HCT116 (cell line): ENCODE data around the gene ADM2. TPM values are rescaled to one million over a fixed set of nuclear protein-coding genes. Genes with fewer than 3 reads are reported as not detected.
A peak's percentile ranks its signal among the peaks of the same experiment; 100 is the strongest.

Experiments used
- ATAC-seq: fragments of 200-7000 bp; cut with Tn5 transposase; 2 replicates; pipeline ENCODE4 v1.9.1; 2020; ENCODE audit warnings: mild to moderate bottlenecking, moderate library complexity
- BruUV-seq: library from RNA; stranded (reverse); fragments of 400-500 nt; replicated peaks from 2 replicates; lab custom pipeline; 2021; lab: Mats Ljungman, UMichigan
- CTCF ChIA-PET: fragments of 300-600 bp; sonication (Branson Sonifier 250); formaldehyde crosslinking; loops from one replicate; lab custom pipeline; 2021; ENCODE audit warnings: antibody characterized with exemption; lab: Charles Lee
- POLR2A ChIA-PET: fragments of 300-600, 350-600 bp; sonication (Branson Sonifier 250); formaldehyde crosslinking; loops from one replicate; lab custom pipeline; 2021; ENCODE audit warnings: antibody characterized with exemption; lab: Charles Lee
- RAD21 ChIA-PET, 2 experiments: fragments of 300-600 bp; sonication (Branson Sonifier 250); formaldehyde crosslinking; loops; one replicate each; lab custom pipeline; 2023; ENCODE audit warnings: low total read pairs in 2 of 2; ENCODE audit not compliant: uncharacterized antibody in 2 of 2, unreplicated experiment in 2 of 2, low non-redundant PET in 1 of 2; lab: Charles Lee
- DNase-seq: peaks from one replicate; pipeline ENCODE4 v3.0.0-alpha.2; 2010; ENCODE audit warnings: low read depth, low spot score
- H2AFZ ChIP-seq: fragments of 200-600 bp; shearing (Covaris generic), sonication (generic); 2 replicates; pipeline ENCODE4 v1.6.1; 2017; ENCODE audit warnings: low read depth, mixed run types, mixed read lengths, antibody characterized with exemption, low read length; ENCODE audit not compliant: poor library complexity, severe bottlenecking
- H3K27ac ChIP-seq: 2 replicates; pipeline ENCODE4 v1.5.1; 2012; ENCODE audit warnings: low read depth, low read length
- H3K27me3 ChIP-seq: fragments of 200-600 bp; sonication (generic); 2 replicates; pipeline ENCODE4 v1.6.1; 2016; ENCODE audit warnings: mixed run types, low read length, mixed read lengths; ENCODE audit not compliant: insufficient read depth
- H3K36me3 ChIP-seq, 2 experiments: fragments of 200-500 bp in 1 of 2; fragments of 200-600 bp in 1 of 2; sonication (Bioruptor generic) in 1 of 2; sonication (generic) in 1 of 2; 2 replicates each; pipeline versions ENCODE4 v1.5.1 to v1.6.1; 2014 to 2016; ENCODE audit warnings: low read length in 2 of 2, inconsistent platforms in 1 of 2, mixed read lengths in 1 of 2, mixed run types in 1 of 2; ENCODE audit not compliant: insufficient read depth in 2 of 2, control insufficient read depth in 1 of 2
- H3K4me1 ChIP-seq, 2 experiments: fragments of 200-600 bp in 1 of 2; sonication (generic) in 1 of 2; 2 replicates each; pipeline versions ENCODE4 v1.5.1 to v1.6.1; 2012 to 2017; ENCODE audit warnings: low read length in 2 of 2, inconsistent platforms in 1 of 2, mild to moderate bottlenecking in 1 of 2, mixed read lengths in 1 of 2, mixed run types in 1 of 2, moderate library complexity in 1 of 2; ENCODE audit not compliant: insufficient read depth in 2 of 2, control insufficient read depth in 1 of 2
- H3K4me2 ChIP-seq: fragments of 200-600 bp; sonication (generic); 2 replicates; pipeline ENCODE4 v1.6.1; 2017; ENCODE audit warnings: mixed run types, low read length, mixed read lengths
- H3K4me3 ChIP-seq, 2 experiments: fragments of 200-600 bp in 1 of 2; sonication (generic) in 1 of 2; replicated peaks in 1 of 2; 2 replicates each; pipeline ENCODE4 v1.5.1; 2011 to 2016; ENCODE audit warnings: low read length in 2 of 2, control low read depth in 1 of 2, low read depth in 1 of 2, mild to moderate bottlenecking in 1 of 2, mixed read lengths in 1 of 2, mixed run types in 1 of 2
- H3K79me2 ChIP-seq: fragments of 200-600 bp; sonication (generic); 2 replicates; pipeline ENCODE4 v1.6.1; 2017; ENCODE audit warnings: mild to moderate bottlenecking, mixed run types, low read length, moderate library complexity, mixed read lengths; ENCODE audit not compliant: insufficient read depth
- H3K9ac ChIP-seq: fragments of 200-600 bp; sonication (generic); 2 replicates; pipeline ENCODE4 v1.6.1; 2016; ENCODE audit warnings: low read length, mixed read lengths
- H3K9me2 ChIP-seq: fragments of 200-600 bp; sonication (generic), shearing (Covaris generic); 2 replicates; pipeline ENCODE4 v1.6.1; 2017; ENCODE audit warnings: mixed run types, mild to moderate bottlenecking, moderate library complexity; ENCODE audit not compliant: insufficient read depth
- H3K9me3 ChIP-seq, 2 experiments: fragments of 200-500 bp in 1 of 2; fragments of 200-600 bp in 1 of 2; sonication (Bioruptor generic) in 1 of 2; sonication (generic) in 1 of 2; 2 replicates each; pipeline ENCODE4 v1.6.1; 2014 to 2017; ENCODE audit warnings: low read length in 2 of 2, mixed read lengths in 2 of 2, inconsistent platforms in 1 of 2, low read depth in 1 of 2, mild to moderate bottlenecking in 1 of 2, mixed run types in 1 of 2, moderate library complexity in 1 of 2; ENCODE audit not compliant: control insufficient read depth in 1 of 2, insufficient read depth in 1 of 2
- H4K20me1 ChIP-seq: fragments of 200-600 bp; sonication (generic), shearing (Covaris generic); 2 replicates; pipeline ENCODE4 v1.6.1; 2017; ENCODE audit warnings: mixed run types, mild to moderate bottlenecking, moderate library complexity; ENCODE audit not compliant: insufficient read depth
- CBX3 ChIP-seq: IDR thresholded peaks from 2 replicates; pipeline ENCODE4 v1.6.1; 2012; ENCODE audit warnings: low read depth
- CEBPB ChIP-seq: IDR thresholded peaks from 2 replicates; pipeline ENCODE4 v1.6.1; 2012; ENCODE audit warnings: low read depth
- EZH2 ChIP-seq: fragments of 200-600 bp; sonication (generic); IDR thresholded peaks from 2 replicates; pipeline ENCODE4 v1.6.1; 2017; ENCODE audit warnings: antibody characterized with exemption, mixed run types
- FOSL1 ChIP-seq: IDR thresholded peaks from 2 replicates; pipeline ENCODE4 v1.6.1; 2012; ENCODE audit warnings: low read depth
- POLR2A ChIP-seq: IDR thresholded peaks from 2 replicates; pipeline ENCODE4 v1.7.0; 2011; ENCODE audit warnings: borderline replicate concordance; ENCODE audit not compliant: insufficient read depth, insufficient read length; ENCODE audit errors: extremely low read depth
- POLR2AphosphoS5 ChIP-seq: IDR thresholded peaks from 2 replicates; pipeline ENCODE4 v1.6.1; 2011; ENCODE audit warnings: mild to moderate bottlenecking, low read depth, low read length, moderate library complexity
- SP1 ChIP-seq: IDR thresholded peaks from 2 replicates; pipeline ENCODE4 v1.6.1; 2012; ENCODE audit warnings: low read depth
- SRF ChIP-seq: IDR thresholded peaks from 2 replicates; pipeline ENCODE4 v1.6.1; 2012; ENCODE audit warnings: low read depth
- TCF7L2 ChIP-seq: IDR thresholded peaks from 2 replicates; pipeline ENCODE4 v1.7.0; 2011; ENCODE audit warnings: borderline replicate concordance, inconsistent platforms; ENCODE audit not compliant: insufficient read depth, insufficient read length; ENCODE audit errors: extremely low read depth
- YY1 ChIP-seq: IDR thresholded peaks from 2 replicates; pipeline ENCODE4 v1.6.1; 2011; ENCODE audit warnings: low read length, low read depth, moderate library complexity, mild to moderate bottlenecking; ENCODE audit not compliant: insufficient replicate concordance; ENCODE audit errors: extremely low read depth
- ZNF274 ChIP-seq: fragments of 200-500 bp; sonication (Bioruptor generic); IDR thresholded peaks from 2 replicates; pipeline ENCODE4 v1.6.1; 2014; ENCODE audit warnings: mild to moderate bottlenecking, low read depth, low read length, inconsistent platforms
- intact Hi-C: fragments of 100-400 bp; cut with micrococcal nuclease; formaldehyde crosslinking; loops from 2 replicates; pipeline ENCODE4 v1.10.0; 2022
- total RNA-seq: library from RNA; stranded (reverse); gene quantifications from one replicate; pipeline ENCODE4 v1.2.1, GENCODE V29; 2021; ENCODE audit not compliant: unreplicated experiment

ADM2 gene
- total RNA-seq, 1 experiment from 2014 or later, result 12.8 TPM

DNA sequence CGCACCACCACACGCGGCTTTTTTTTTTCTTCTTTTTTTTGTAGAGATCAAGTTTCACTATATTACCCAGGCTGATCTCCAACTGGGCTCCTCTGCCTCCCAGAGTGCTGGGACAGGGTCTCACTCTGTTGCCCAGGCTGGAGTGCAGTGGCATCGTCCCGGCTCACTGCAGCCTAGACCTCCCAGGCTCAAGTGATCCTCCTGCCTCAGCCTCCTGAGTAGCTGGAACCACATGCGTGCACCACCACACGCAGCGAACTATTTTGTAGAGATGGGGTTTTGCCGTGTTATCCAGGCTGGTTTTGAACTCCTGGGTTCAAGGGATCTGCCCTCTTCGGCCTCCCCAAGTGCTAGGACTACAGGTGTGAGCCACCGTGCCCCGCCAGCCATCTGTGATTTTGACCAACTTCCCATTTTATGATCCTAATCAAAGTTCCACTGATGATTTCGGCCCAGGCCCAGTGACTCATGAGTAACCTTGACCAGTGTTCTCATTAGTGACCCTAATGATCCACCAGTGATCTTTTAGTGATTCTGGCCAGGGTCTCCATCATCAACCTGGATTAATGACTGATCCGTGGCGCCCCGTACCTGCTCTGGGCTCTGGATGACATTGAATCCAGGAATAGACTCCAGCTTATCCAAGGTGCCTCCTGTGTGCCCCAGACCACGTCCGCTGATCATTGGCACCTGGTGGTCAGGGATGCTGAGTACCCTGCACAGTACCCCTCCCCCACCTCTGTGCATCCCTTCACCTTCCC, 46.8 kb downstream of the ADM2 start (continued):
- TF ChIP-seq TCF7L2 (no peak), CBX3 (no peak), EZH2 (no peak), ZNF274 (no peak), FOSL1 (no peak), CEBPB (no peak), YY1 (no peak), SP1 (no peak), SRF (no peak)

GRCh38 chr22:50528682-50529415, 47.5 kb downstream of the ADM2 start:
- Histone ChIP-seq H3K36me3 (peaks cover 0 to under 1% of the 10 kb centered on the region in 2 experiments; a peak in 1 of 4 replicates), H3K9me2 (no peaks in the 10 kb centered on the region), H3K27ac (peak overlapping the region; percentile 100), H3K27me3 (no peaks in the 10 kb centered on the region), H3K4me1 (peaks cover 16 to 83% of the 10 kb centered on the region in 2 experiments; a peak in 3 of 4 replicates), H4K20me1 (no peaks in the 10 kb centered on the region), H3K9ac (peak overlapping the region; percentile 91), H3K4me3 (peak overlapping the region; percentile 92 to 96), H3K9me3 (no peaks in the 10 kb centered on the region), H3K79me2 (peaks cover 19% of the 10 kb centered on the region), H2AFZ (no peak overlapping the region), H3K4me2 (peak overlapping the region; percentile 93)
- DNase-seq (no peak), ATAC-seq (no peak)
- intact Hi-C loops, result no loop called here
- BruUV-seq, result no TSS peak
- POLR2A ChIA-PET, result interaction anchor here (0.8 to 1.4 kb wide), 2 partner anchors 17 to 34 kb away, joined by 3 to 7 read pairs; partner anchors contain the start of genes KLHDC7B and SYCE3
- RAD21 ChIA-PET, result no interaction called here
- TF ChIP-seq POLR2A (no peak), POLR2AphosphoS5 (peak; percentile 23)
- CTCF ChIA-PET, result interaction anchor here (0.6 kb wide), 1 partner anchor 90 kb away, joined by 3 read pairs; no protein-coding TSS in a partner anchor
